GM18499 (cell line): Measurements from ENCODE around the gene PSAT1.

ENCODE experiments used
- ATAC-seq: cut with Tn5 transposase; IDR thresholded peaks from one replicate; pipeline ENCODE4 v1.9.1; 2021; ENCODE audit warnings: moderate number of reproducible peaks; ENCODE audit not compliant: insufficient read depth, unreplicated experiment

Gene PSAT1

GRCh38 chr9:78358329-78359051 lies 61.6 kb downstream of the PSAT1 start:
- no peak for ATAC-seq

- no peak for ATAC-seq
Observed at GRCh38 chr9:78363221-78363620, 66.3 kb downstream of the PSAT1 start.

- ATAC-seq, result no peak
Observed at GRCh38 chr9:78365748-78366697, 69.1 kb downstream of the PSAT1 start.

- no peak for ATAC-seq
Observed at GRCh38 chr9:78366827-78367226, 69.9 kb downstream of the PSAT1 start.

- no peak for ATAC-seq
Observed at GRCh38 chr9:78368236-78368635, 71.3 kb downstream of the PSAT1 start.

GRCh38 chr9:78369639-78370219 lies 72.8 kb downstream of the PSAT1 start:
- ATAC-seq, result no peak

GRCh38 chr9:78370991-78371390 lies 74.1 kb downstream of the PSAT1 start:
- ATAC-seq, result no peak

- no peak for ATAC-seq
Observed at GRCh38 chr9:78371981-78372380, 75.1 kb downstream of the PSAT1 start.
